Thyroid gland (tissue), 4 donors: ENCODE data around the gene DOCK9. TPM values are rescaled to one million over a fixed set of nuclear protein-coding genes. Genes with fewer than 3 reads are reported as not detected.
A peak's percentile ranks its signal among the peaks of the same experiment; 100 is the strongest.

Experiments used
- DNase-seq, 2 donors: peaks; one replicate each; pipeline ENCODE4 v3.0.0-alpha.2; 2019
- H3K27ac ChIP-seq, 3 donors: fragments of 200-600 bp; sonication (generic); 1 replicate in 2 of 3; 2 replicates in 1 of 3; pipeline ENCODE4 v1.5.1; 2016 to 2019; ENCODE audit warnings: mild to moderate bottlenecking in 1 of 3, moderate library complexity in 1 of 3
- H3K27me3 ChIP-seq: fragments of 200-600 bp; sonication (generic); one replicate; pipeline ENCODE4 v1.5.1; 2019
- H3K36me3 ChIP-seq, 2 donors: fragments of 200-600 bp; sonication (generic); one replicate each; pipeline ENCODE4 v1.5.1; 2016 to 2019
- H3K4me1 ChIP-seq, 2 donors: fragments of 200-600 bp; sonication (generic); one replicate each; pipeline ENCODE4 v1.5.1; 2017 to 2019
- H3K4me3 ChIP-seq, 3 donors: fragments of 200-600 bp; sonication (generic); replicated peaks in 1 of 3; 1 replicate in 2 of 3; 2 replicates in 1 of 3; pipeline ENCODE4 v1.5.1; 2016; ENCODE audit warnings: mild to moderate bottlenecking in 1 of 3
- H3K9me3 ChIP-seq: fragments of 200-600 bp; sonication (generic); one replicate; pipeline ENCODE4 v1.5.1; 2017
- CTCF ChIP-seq, 6 experiments: fragments of 200-600 bp in 3 of 6; fragments of 450-650 bp in 3 of 6; sonication (generic) in 3 of 6; IDR thresholded peaks; one replicate each; pipeline ENCODE4 v1.5.1; 2016 to 2019; ENCODE audit warnings: antibody characterized with exemption in 6 of 6, mild to moderate bottlenecking in 2 of 6, inconsistent platforms in 1 of 6, moderate library complexity in 1 of 6
- POLR2A ChIP-seq, 2 donors: fragments of 450-650 bp; IDR thresholded peaks; one replicate each; pipeline ENCODE4 v1.6.1; 2017; ENCODE audit warnings: antibody characterized with exemption in 2 of 2, mild to moderate bottlenecking in 2 of 2, moderate library complexity in 1 of 2
- WGBS, 2 donors: methylation state at CpG; one replicate each; pipeline ENCODE4 v1.1.5; 2017; 5-methylcytosine and 5-hydroxymethylcytosine counted together
- intact Hi-C: fragments of 100-400 bp; cut with DNase I; formaldehyde crosslinking; loops from one replicate; pipeline ENCODE4 v1.15.1; 2023
- total RNA-seq, 4 donors: library from RNA; depleted of rRNA; stranded (reverse); fragments of >200 nt; gene quantifications; one replicate each; pipeline ENCODE4 v1.2.3, GENCODE V29; 2016

DOCK9 gene
- total RNA-seq, 4 donors from 2014 or later: 126 to 240 (median 160) TPM

GRCh38 chr13:98983182-98983581 is 5.3 kb upstream of the DOCK9 start:
- WGBS, 2 donors: 82 to 92% methylated on average over 5 of the region's 5 CpGs
- Histone ChIP-seq H3K27ac (no peak overlapping the region), H3K36me3 (no peaks in the 10 kb centered on the region), H3K4me3 (no peak overlapping the region), H3K4me1 (peaks cover 25 to 47% of the 10 kb centered on the region in 2 donors), H3K27me3 (no peaks in the 10 kb centered on the region), H3K9me3 (no peaks in the 10 kb centered on the region)
- intact Hi-C loops: no loop called here
- no peak for DNase-seq
- TF ChIP-seq CTCF (IDR thresholded peaks at IDR 0.05) (no peak), POLR2A (IDR thresholded peaks at IDR 0.05) (no peak)

- H3K4me3 ChIP-seq: no peak overlapping the region
- peak overlapping the region in 1 of 3 donors; percentile 24 for H3K27ac ChIP-seq
- no peaks in the 10 kb centered on the region for H3K27me3 ChIP-seq
- no peaks in the 10 kb centered on the region for H3K36me3 ChIP-seq
- no peaks in the 10 kb centered on the region for H3K9me3 ChIP-seq
- no peak for DNase-seq
- H3K4me1 ChIP-seq: peaks cover 37 to 55% of the 10 kb centered on the region in 2 donors
- TF ChIP-seq CTCF (IDR thresholded peaks at IDR 0.05): no peak
- no peak for TF ChIP-seq POLR2A (IDR thresholded peaks at IDR 0.05)
- intact Hi-C loops: no loop called here
- WGBS, 2 donors: 80% methylated on average over 9 of the region's 9 CpGs
Measured at GRCh38 chr13:98981369-98982080, 3.7 kb upstream of the DOCK9 start.

- Histone ChIP-seq H3K4me3 (no peak overlapping the region), H3K27ac (peak overlapping the region in 2 of 3 donors; percentile 50 to 76), H3K9me3 (no peaks in the 10 kb centered on the region), H3K27me3 (no peaks in the 10 kb centered on the region), H3K36me3 (no peaks in the 10 kb centered on the region), H3K4me1 (peaks cover 39 to 46% of the 10 kb centered on the region in 2 donors)
- TF ChIP-seq CTCF (IDR thresholded peaks at IDR 0.05): no peak
- TF ChIP-seq POLR2A (IDR thresholded peaks at IDR 0.05): no peak
- WGBS, 2 donors: 79 to 81% methylated on average over 9 of the region's 9 CpGs
- intact Hi-C loops: loop anchor here (10.0 kb wide), 1 partner anchor 56 kb away; no protein-coding TSS in a partner anchor
- DNase-seq: no peak
Measured at GRCh38 chr13:98979012-98979660, 1.3 kb upstream of the DOCK9 start.

- no peak for DNase-seq
- Histone ChIP-seq H3K27me3 (no peaks in the 10 kb centered on the region), H3K36me3 (no peaks in the 10 kb centered on the region), H3K4me3 (peak overlapping the region in 1 of 3 donors; percentile 8), H3K4me1 (peaks cover 43 to 52% of the 10 kb centered on the region in 2 donors), H3K27ac (peak overlapping the region; percentile 50 to 76 (median 60)), H3K9me3 (no peaks in the 10 kb centered on the region)
- WGBS, 2 donors: 22 to 28% methylated on average over 3 of the region's 3 CpGs
- TF ChIP-seq POLR2A (IDR thresholded peaks at IDR 0.05): no peak
- TF ChIP-seq CTCF (IDR thresholded peaks at IDR 0.05): no peak
- intact Hi-C loops: loop anchor here (10.0 kb wide), 1 partner anchor 57 kb away; no protein-coding TSS in a partner anchor
Measured at GRCh38 chr13:98978280-98978679, 416 bp upstream of the DOCK9 start.

- Histone ChIP-seq H3K36me3 (no peaks in the 10 kb centered on the region), H3K27me3 (no peaks in the 10 kb centered on the region), H3K4me1 (peaks cover 56 to 65% of the 10 kb centered on the region in 2 donors), H3K4me3 (peak overlapping the region in 1 of 3 donors; percentile 8), H3K9me3 (no peaks in the 10 kb centered on the region), H3K27ac (peak overlapping the region; percentile 1 to 76 (median 60))
- WGBS, 2 donors: 30 to 31% methylated on average over 2 of the region's 2 CpGs
- DNase-seq: no peak
- TF ChIP-seq POLR2A (IDR thresholded peaks at IDR 0.05) (no peak), CTCF (IDR thresholded peaks at IDR 0.05) (no peak)
- intact Hi-C loops: loop anchor here (10.0 kb wide), 1 partner anchor 58 kb away; no protein-coding TSS in a partner anchor
Measured at GRCh38 chr13:98976941-98977340, 923 bp downstream of the DOCK9 start.
